IMR-90 (cell line): ENCODE data around the gene BEX3. TPM values are rescaled to one million over a fixed set of nuclear protein-coding genes. Genes with fewer than 3 reads are reported as not detected.

Source experiments
- ATAC-seq: fragments of 200-7000 bp; cut with Tn5 transposase; 2 replicates; pipeline ENCODE4 v1.9.1; 2020; ENCODE audit warnings: low read depth, mild to moderate bottlenecking, moderate library complexity
- BruUV-seq: library from RNA; stranded (reverse); fragments of 400-500 nt; replicated peaks from 2 replicates; lab custom pipeline; 2021; lab: Mats Ljungman, UMichigan
- CTCF ChIA-PET: fragments of 300-600 bp; formaldehyde crosslinking; extraction: SDS; loops from one replicate; lab custom pipeline; 2021; ENCODE audit warnings: antibody characterized with exemption; lab: Yijun Ruan, JAX
- POLR2A ChIA-PET: fragments of 300-600 bp; sonication (Branson Sonifier 250); formaldehyde crosslinking; loops from one replicate; lab custom pipeline; 2022; ENCODE audit warnings: antibody characterized with exemption; ENCODE audit not compliant: unreplicated experiment; lab: Charles Lee
- DNase-seq: peaks from one replicate; pipeline ENCODE4 v3.0.0; 2013
- H2AFZ ChIP-seq: replicated peaks from 2 replicates; pipeline ENCODE3; 2013; ENCODE audit warnings: low read length, mild to moderate bottlenecking; ENCODE audit not compliant: poor library complexity
- H2AK5ac ChIP-seq: 2 replicates; pipeline ENCODE4 v1.6.1; 2013; ENCODE audit warnings: low read depth, low read length, inconsistent platforms
- H2AK9ac ChIP-seq: replicated peaks from 2 replicates; pipeline ENCODE3; 2013; ENCODE audit warnings: mild to moderate bottlenecking, low read depth, low read length, moderate library complexity; ENCODE audit not compliant: poor library complexity
- H2BK120ac ChIP-seq: 2 replicates; pipeline ENCODE4 v1.6.1; 2013; ENCODE audit warnings: low read depth, low read length, inconsistent platforms
- H2BK15ac ChIP-seq: 3 replicates; pipeline ENCODE4 v1.6.1; 2013; ENCODE audit warnings: low read depth, low read length, inconsistent platforms
- H2BK20ac ChIP-seq: 2 replicates; pipeline ENCODE4 v1.6.1; 2013; ENCODE audit warnings: low read depth, mild to moderate bottlenecking, inconsistent platforms, low read length, moderate library complexity
- H2BK5ac ChIP-seq: 2 replicates; pipeline ENCODE4 v1.6.1; 2013; ENCODE audit warnings: mild to moderate bottlenecking, low read depth, low read length, inconsistent platforms; ENCODE audit not compliant: poor library complexity, severe bottlenecking
- H3K14ac ChIP-seq: replicated peaks from 2 replicates; pipeline ENCODE4 v1.6.1; 2013; ENCODE audit warnings: low read depth, low read length, inconsistent platforms
- H3K18ac ChIP-seq: 2 replicates; pipeline ENCODE4 v1.6.1; 2013; ENCODE audit warnings: low read depth, low read length, control low read depth
- H3K23ac ChIP-seq: 2 replicates; pipeline ENCODE4 v1.6.1; 2013; ENCODE audit warnings: low read depth, low read length, inconsistent platforms
- H3K27ac ChIP-seq: 2 replicates; pipeline ENCODE4 v1.5.1; 2013; ENCODE audit warnings: mild to moderate bottlenecking, control low read depth, low read length; ENCODE audit not compliant: insufficient read depth
- H3K27me3 ChIP-seq: 2 replicates; pipeline ENCODE4 v1.6.1; 2013; ENCODE audit warnings: low read length; ENCODE audit not compliant: control insufficient read depth, insufficient read depth
- H3K36me3 ChIP-seq: 2 replicates; pipeline ENCODE4 v1.6.1; 2013; ENCODE audit warnings: low read length, mixed read lengths; ENCODE audit not compliant: control insufficient read depth, insufficient read depth
- H3K4ac ChIP-seq: 2 replicates; pipeline ENCODE4 v1.6.1; 2013; ENCODE audit warnings: low read depth, low read length, inconsistent platforms
- H3K4me1 ChIP-seq: 2 replicates; pipeline ENCODE4 v1.6.1; 2013; ENCODE audit warnings: low read length, mixed read lengths; ENCODE audit not compliant: control insufficient read depth, insufficient read depth
- H3K4me2 ChIP-seq: 2 replicates; pipeline ENCODE4 v1.6.1; 2013; ENCODE audit warnings: low read depth, mild to moderate bottlenecking, control low read depth, low read length, moderate library complexity
- H3K4me3 ChIP-seq: 2 replicates; pipeline ENCODE4 v1.5.1; 2013; ENCODE audit warnings: low read depth, mild to moderate bottlenecking, control low read depth, low read length, moderate library complexity; ENCODE audit not compliant: insufficient read depth
- H3K56ac ChIP-seq: 2 replicates; pipeline ENCODE4 v1.6.1; 2013; ENCODE audit warnings: low read length, inconsistent platforms; ENCODE audit not compliant: insufficient read depth; ENCODE audit errors: extremely low read depth
- H3K79me1 ChIP-seq, 2 experiments: 2 replicates each; pipeline ENCODE4 v1.6.1; 2013; ENCODE audit warnings: low read length in 2 of 2, inconsistent platforms in 1 of 2, low read depth in 1 of 2
- H3K9ac ChIP-seq: 2 replicates; pipeline ENCODE4 v1.6.1; 2013; ENCODE audit warnings: low read depth, low read length, control low read depth
- H3K9me1 ChIP-seq: 2 replicates; pipeline ENCODE4 v1.6.1; 2013; ENCODE audit warnings: low read length, inconsistent platforms; ENCODE audit not compliant: insufficient read depth
- H3K9me3 ChIP-seq: 2 replicates; pipeline ENCODE4 v1.6.1; 2013; ENCODE audit warnings: low read length; ENCODE audit not compliant: control insufficient read depth, insufficient read depth
- H4K20me1 ChIP-seq: 2 replicates; pipeline ENCODE4 v1.6.1; 2013; ENCODE audit warnings: low read length, inconsistent platforms; ENCODE audit not compliant: insufficient read depth
- H4K5ac ChIP-seq: 2 replicates; pipeline ENCODE4 v1.6.1; 2013; ENCODE audit warnings: mild to moderate bottlenecking, low read depth, low read length, control low read depth
- H4K8ac ChIP-seq, 2 experiments: 2 replicates each; pipeline ENCODE4 v1.6.1; 2013; ENCODE audit warnings: low read depth in 2 of 2, low read length in 2 of 2, control low read depth in 1 of 2, inconsistent platforms in 1 of 2
- H4K91ac ChIP-seq: 2 replicates; pipeline ENCODE4 v1.6.1; 2013; ENCODE audit warnings: low read depth, low read length, inconsistent platforms; ENCODE audit not compliant: insufficient read depth
- CEBPB ChIP-seq: IDR thresholded peaks from 2 replicates; pipeline ENCODE4 v1.6.1; 2012; ENCODE audit warnings: low read depth, low read length, improper control_type of control experiment
- NFE2L2 ChIP-seq: fragments of 150-350 bp; IDR thresholded peaks from 2 replicates; pipeline ENCODE4 v1.6.1; 2016; ENCODE audit warnings: low read depth, mild to moderate bottlenecking, low read length
- WGBS, 2 experiments: methylation state at CpG; one replicate each; pipeline versions ENCODE4 v1.1.5 to v1.1.7; 2013; ENCODE audit warnings: missing lambda C conversion rate in 2 of 2; ENCODE audit not compliant: insufficient read length in 1 of 2; ENCODE audit errors: extremely low coverage in 2 of 2; 5-methylcytosine and 5-hydroxymethylcytosine counted together
- dilution Hi-C: fragments of 300-500 bp; cut with HindIII; formaldehyde crosslinking; loops from one replicate; pipeline ENCODE4 v1.14.3; 2018; ENCODE audit warnings: low sequenced_read_pairs; ENCODE audit not compliant: unreplicated experiment
- in situ Hi-C: fragments of 300-500 bp; cut with MboI; formaldehyde crosslinking; loops from 3 replicates; pipeline ENCODE4 v1.14.3; 2019; ENCODE audit warnings: low sequenced_read_pairs, inconsistent platforms, mixed read lengths
- intact Hi-C: fragments of 100-400 bp; cut with micrococcal nuclease; formaldehyde crosslinking; loops from 2 replicates; pipeline ENCODE4 v1.10.0; 2022
- polyA plus RNA-seq, 3 experiments: library from polyadenylated mRNA; depleted of rRNA; stranded (reverse); fragments of >200 nt; gene quantifications; 2 replicates each; pipeline ENCODE4 v1.2.3, GENCODE V29; 2012; ENCODE audit warnings: low replicate concordance in 1 of 3
- total RNA-seq: library from RNA; depleted of rRNA; stranded (reverse); fragments of >200 nt; gene quantifications from 2 replicates; pipeline ENCODE4 v1.2.3, GENCODE V29; 2012

The BEX3 gene
- total and polyA plus RNA-seq, 2 of the 4 experiments (the other 2 are of a cell fraction) = 114 to 409 TPM

- peaks cover 2% of the 10 kb centered on the region; the same call in 1 of the 2 replicates for H3K4me1 ChIP-seq
- no peak overlapping the region for H3K27ac ChIP-seq
- no peaks in the 10 kb centered on the region for H3K9me1 ChIP-seq
- no peak overlapping the region for H3K14ac ChIP-seq
- no peak overlapping the region for H4K5ac ChIP-seq
- H3K36me3 ChIP-seq = no peaks in the 10 kb centered on the region
- H2BK5ac ChIP-seq = no peak overlapping the region
- no peak for TF ChIP-seq CEBPB
- no peak for TF ChIP-seq NFE2L2
- no CpG with 5 or more reads among the region's 2 CpGs for WGBS, 2 experiments
- ATAC-seq = no peak
- no peak overlapping the region for H2BK120ac ChIP-seq
- intact Hi-C loops (loop anchor here (5.0 kb wide), 1 partner anchor 132 kb away; no protein-coding TSS in a partner anchor), in situ Hi-C loops (loop anchor here (5.0 kb wide), 1 partner anchor 118 kb away; no protein-coding TSS in a partner anchor), dilution Hi-C loops (no loop called here)
- no peak overlapping the region for H3K4me3 ChIP-seq
- H3K18ac ChIP-seq = no peak overlapping the region
- DNase-seq = no peak
- no peak overlapping the region for H2AK9ac ChIP-seq
- H4K8ac ChIP-seq = no peak overlapping the region
- H2AFZ ChIP-seq = no peak overlapping the region
- H4K91ac ChIP-seq = no peak overlapping the region
- no peak overlapping the region for H3K23ac ChIP-seq
- H3K27me3 ChIP-seq = peaks cover 6% of the 10 kb centered on the region
- ChIA-PET POLR2A (no interaction called here), CTCF (no interaction called here)
- H3K79me1 ChIP-seq = no peaks in the 10 kb centered on the region
- H3K56ac ChIP-seq = no peak overlapping the region
- H2BK15ac ChIP-seq = no peak overlapping the region
- no peaks in the 10 kb centered on the region for H4K20me1 ChIP-seq
- no peak overlapping the region for H2BK20ac ChIP-seq
- BruUV-seq = no TSS peak
- H3K4me2 ChIP-seq = no peak overlapping the region
- no peak overlapping the region for H3K9ac ChIP-seq
- H3K9me3 ChIP-seq = no peaks in the 10 kb centered on the region
- no peak overlapping the region for H3K4ac ChIP-seq
- H2AK5ac ChIP-seq = no peak overlapping the region
Measured at GRCh38 chrX:103344606-103345005, 31.7 kb upstream of the BEX3 start.
